Muscle of leg (tissue), 11 donors: ENCODE measurements around the gene WDR38. TPM values are rescaled to one million over a fixed set of nuclear protein-coding genes. Genes with fewer than 3 reads are reported as not detected.

Experiments
- DNase-seq: peaks from one replicate; pipeline ENCODE4 v3.0.0; 2013
- H3K27ac ChIP-seq: one replicate; pipeline ENCODE4 v1.5.1; 2013; ENCODE audit warnings: mild to moderate bottlenecking, low read length, control low read depth
- H3K27me3 ChIP-seq: one replicate; pipeline ENCODE4 v1.6.1; 2013; ENCODE audit warnings: low read length; ENCODE audit not compliant: control insufficient read depth, insufficient read depth
- H3K36me3 ChIP-seq: one replicate; pipeline ENCODE4 v1.6.1; 2013; ENCODE audit warnings: low read length; ENCODE audit not compliant: control insufficient read depth, insufficient read depth
- H3K4me1 ChIP-seq: one replicate; pipeline ENCODE4 v1.6.1; 2013; ENCODE audit warnings: low read length; ENCODE audit not compliant: control insufficient read depth, insufficient read depth
- H3K4me3 ChIP-seq: one replicate; pipeline ENCODE4 v1.5.1; 2013; ENCODE audit warnings: low read length, control low read depth
- H3K9me3 ChIP-seq: replicated peaks from 2 replicates; pipeline ENCODE4 v1.6.1; 2013; ENCODE audit warnings: low read depth, low read length; ENCODE audit not compliant: control insufficient read depth
- WGBS: methylation state at CpG from one replicate; pipeline ENCODE4 v1.1.5; 2013; ENCODE audit warnings: missing lambda C conversion rate; ENCODE audit not compliant: insufficient coverage; 5-methylcytosine and 5-hydroxymethylcytosine counted together
- polyA plus RNA-seq, 8 donors: library from polyadenylated mRNA; unstranded; fragments of 120-200 nt; gene quantifications; one replicate each; pipeline versions ENCODE4 v1.2.1 to v1.2.3, GENCODE V29; 2013; ENCODE audit warnings: inconsistent platforms in 1 of 8, low replicate concordance in 1 of 8; ENCODE audit not compliant: insufficient read length in 8 of 8, insufficient read depth in 1 of 8
- total RNA-seq: library from RNA; stranded (reverse); fragments of 120-200 nt; gene quantifications from one replicate; pipeline ENCODE4 v1.2.4, GENCODE V29; 2013

Gene WDR38
- total and polyA plus RNA-seq, 9 donors, result 0.04 to 0.53 (median 0.21) TPM; not detected in 4

- H3K4me1 ChIP-seq, result peaks cover 29% of the 10 kb centered on the region
- no peak for DNase-seq
- WGBS, result 6% methylated on average over 5 of the region's 12 CpGs
These were observed 16.8 kb downstream of the WDR38 start for GRCh38 chr9:124869986-124870560.

GRCh38 chr9:124870723-124871122, 17.5 kb downstream of the WDR38 start:
- Histone ChIP-seq H3K4me3 (peak overlapping the region; percentile 99), H3K9me3 (no peaks in the 10 kb centered on the region), H3K4me1 (peaks cover 29% of the 10 kb centered on the region), H3K36me3 (peaks cover 31% of the 10 kb centered on the region), H3K27ac (peak overlapping the region; percentile 89), H3K27me3 (no peaks in the 10 kb centered on the region)
- DNase-seq, result no peak
- 53% methylated on average over 6 of the region's 6 CpGs for WGBS

More at GRCh38 chr9:124869986-124870560, 16.8 kb downstream of the WDR38 start:
- H3K27ac ChIP-seq, result peak overlapping the region; percentile 89
- H3K27me3 ChIP-seq, result no peaks in the 10 kb centered on the region
- H3K36me3 ChIP-seq, result peaks cover 25% of the 10 kb centered on the region
- H3K4me3 ChIP-seq, result peak overlapping the region; percentile 99
- no peaks in the 10 kb centered on the region for H3K9me3 ChIP-seq

GRCh38 chr9:124871156-124871561, 17.9 kb downstream of the WDR38 start:
- peaks cover 29% of the 10 kb centered on the region for H3K4me1 ChIP-seq
- WGBS, result 68% methylated on average over 8 of the region's 11 CpGs
- H3K36me3 ChIP-seq, result peaks cover 35% of the 10 kb centered on the region
- no peak overlapping the region for H3K27ac ChIP-seq
- no peaks in the 10 kb centered on the region for H3K27me3 ChIP-seq
- H3K4me3 ChIP-seq, result no peak overlapping the region
- no peaks in the 10 kb centered on the region for H3K9me3 ChIP-seq
- no peak for DNase-seq

- Histone ChIP-seq H3K9me3 (no peaks in the 10 kb centered on the region), H3K27ac (no peak overlapping the region), H3K4me3 (no peak overlapping the region), H3K4me1 (peaks cover 24% of the 10 kb centered on the region), H3K36me3 (peaks cover 58% of the 10 kb centered on the region), H3K27me3 (no peaks in the 10 kb centered on the region)
- WGBS, result 97% methylated on average over 7 of the region's 14 CpGs
- DNase-seq, result no peak
These were observed 20.4 kb downstream of the WDR38 start for GRCh38 chr9:124873664-124874063.

GRCh38 chr9:124875501-124875900, 22.2 kb downstream of the WDR38 start:
- DNase-seq, result no peak
- H3K27ac ChIP-seq, result no peak overlapping the region
- peaks cover 15% of the 10 kb centered on the region for H3K4me1 ChIP-seq
- no peaks in the 10 kb centered on the region for H3K27me3 ChIP-seq
- H3K4me3 ChIP-seq, result no peak overlapping the region
- H3K9me3 ChIP-seq, result no peaks in the 10 kb centered on the region
- 92% methylated on average over 4 of the region's 6 CpGs for WGBS
- H3K36me3 ChIP-seq, result peaks cover 72% of the 10 kb centered on the region

- Histone ChIP-seq H3K4me3 (no peak overlapping the region), H3K27ac (no peak overlapping the region), H3K4me1 (peaks cover 9% of the 10 kb centered on the region), H3K27me3 (no peaks in the 10 kb centered on the region), H3K36me3 (peaks cover 83% of the 10 kb centered on the region), H3K9me3 (no peaks in the 10 kb centered on the region)
- WGBS, result 85% methylated on average over 9 of the region's 14 CpGs
- no peak for DNase-seq
These were observed 23.9 kb downstream of the WDR38 start for GRCh38 chr9:124877021-124877782.

GRCh38 chr9:124878021-124878420, 24.8 kb downstream of the WDR38 start:
- H3K9me3 ChIP-seq, result no peaks in the 10 kb centered on the region
- no peak overlapping the region for H3K27ac ChIP-seq
- no peaks in the 10 kb centered on the region for H3K27me3 ChIP-seq
- H3K36me3 ChIP-seq, result peaks cover 84% of the 10 kb centered on the region
- DNase-seq, result no peak
- no peak overlapping the region for H3K4me3 ChIP-seq
- WGBS, result no CpG with 5 or more reads among the region's 1 CpG
- peaks cover 5% of the 10 kb centered on the region for H3K4me1 ChIP-seq

- DNase-seq, result no peak
- Histone ChIP-seq H3K9me3 (no peaks in the 10 kb centered on the region), H3K4me1 (peaks cover 5% of the 10 kb centered on the region), H3K27me3 (no peaks in the 10 kb centered on the region), H3K27ac (no peak overlapping the region), H3K36me3 (peaks cover 80% of the 10 kb centered on the region), H3K4me3 (no peak overlapping the region)
- WGBS, result 78% methylated on average over 4 of the region's 6 CpGs
These were observed 25.3 kb downstream of the WDR38 start for GRCh38 chr9:124878518-124878917.

GRCh38 chr9:124879226-124879625, 26.0 kb downstream of the WDR38 start:
- 61% methylated on average over 9 of the region's 10 CpGs for WGBS
- Histone ChIP-seq H3K9me3 (no peaks in the 10 kb centered on the region), H3K36me3 (peaks cover 73% of the 10 kb centered on the region), H3K4me3 (no peak overlapping the region), H3K4me1 (peaks cover 5% of the 10 kb centered on the region), H3K27me3 (no peaks in the 10 kb centered on the region), H3K27ac (no peak overlapping the region)
- no peak for DNase-seq

- peaks cover 73% of the 10 kb centered on the region for H3K36me3 ChIP-seq
- 64% methylated on average over 7 of the region's 9 CpGs for WGBS
These were observed 27.2 kb downstream of the WDR38 start for GRCh38 chr9:124880501-124880900.

More at GRCh38 chr9:124880501-124880900, 27.2 kb downstream of the WDR38 start:
- H3K27me3 ChIP-seq, result no peaks in the 10 kb centered on the region
- H3K9me3 ChIP-seq, result no peaks in the 10 kb centered on the region
- no peak overlapping the region for H3K4me3 ChIP-seq
- no peak for DNase-seq
- H3K27ac ChIP-seq, result no peak overlapping the region
- peaks cover 5% of the 10 kb centered on the region for H3K4me1 ChIP-seq
